Activated B cell treated with CpG ODN at 0.5 μM for 24 hours (primary cell): ENCODE results near the gene SCN9A. TPM values are rescaled to one million over a fixed set of nuclear protein-coding genes. Genes with fewer than 3 reads are reported as not detected.
"Not testable (repeated sequence)": the region's sequence is repeated elsewhere in the genome, so short reads cannot be mapped to it uniquely, and the experiment has no call there.

ENCODE experiments used
- ATAC-seq: fragments of 200-7000 bp; cut with Tn5 transposase; one replicate; pipeline ENCODE4 v1.10.0; 2021; ENCODE audit warnings: low read depth, mild to moderate bottlenecking, moderate library complexity
- CTCF ChIA-PET: fragments of 350-600 bp; sonication (Branson Sonifier 250); formaldehyde crosslinking; loops from one replicate; lab custom pipeline; 2021; ENCODE audit warnings: antibody characterized with exemption; lab: Charles Lee
- POLR2A ChIA-PET: fragments of 350-600 bp; sonication (Branson Sonifier 250); formaldehyde crosslinking; loops from one replicate; lab custom pipeline; 2021; ENCODE audit warnings: antibody characterized with exemption; lab: Charles Lee
- DNase-seq: peaks from one replicate; pipeline ENCODE4 v3.0.0; 2022
- H3K27ac Mint-ChIP-seq: one replicate; pipeline ENCODE4 v1.8.0; 2020; ENCODE audit warnings: mixed read lengths
- H3K27me3 Mint-ChIP-seq: one replicate; pipeline ENCODE4 v1.8.0; 2021; ENCODE audit warnings: mixed read lengths
- H3K36me3 Mint-ChIP-seq: one replicate; pipeline ENCODE4 v1.8.0; 2021; ENCODE audit warnings: low read depth, mixed read lengths
- H3K4me1 Mint-ChIP-seq: one replicate; pipeline ENCODE4 v1.8.0; 2021; ENCODE audit warnings: mixed read lengths
- H3K4me3 Mint-ChIP-seq: one replicate; pipeline ENCODE4 v1.8.0; 2020; ENCODE audit warnings: mild to moderate bottlenecking, mixed read lengths
- H3K9me3 Mint-ChIP-seq: one replicate; pipeline ENCODE4 v1.8.0; 2020; ENCODE audit warnings: mixed read lengths
- CTCF ChIP-seq: fragments of 200-600 bp; IDR thresholded peaks from one replicate; pipeline ENCODE4 v1.8.0; 2022; ENCODE audit warnings: antibody characterized with exemption, mild to moderate bottlenecking
- intact Hi-C: fragments of 100-400 bp; cut with micrococcal nuclease; formaldehyde crosslinking; loops from one replicate; pipeline ENCODE4 v1.15.1; 2024
- total RNA-seq: library from RNA; stranded (reverse); gene quantifications from 2 replicates; pipeline ENCODE4 v1.2.3, GENCODE V29; 2022

The SCN9A gene
- total RNA-seq, 1 donor from 2014 or later = not detected

GRCh38 chr2:166360906-166361305 is 14.8 kb downstream of the SCN9A start:
- ChIA-PET POLR2A (no interaction called here), CTCF (interaction anchor here (0.8 kb wide), 1 partner anchor 9 kb away, joined by 3 read pairs; no protein-coding TSS in a partner anchor)
- Mint-ChIP-seq H3K4me1 (no peaks in the 10 kb centered on the region), H3K4me3 (no peak overlapping the region), H3K27me3 (no peaks in the 10 kb centered on the region), H3K27ac (no peak overlapping the region), H3K36me3 (no peaks in the 10 kb centered on the region), H3K9me3 (no peaks in the 10 kb centered on the region)
- intact Hi-C loops = no loop called here
- DNase-seq (no peak), ATAC-seq (no peak)
- no peak for TF ChIP-seq CTCF

- no peak for TF ChIP-seq CTCF
- H3K27me3 Mint-ChIP-seq = no peaks in the 10 kb centered on the region
- DNase-seq (no peak), ATAC-seq (no peak)
- no peaks in the 10 kb centered on the region for H3K36me3 Mint-ChIP-seq
- ChIA-PET CTCF (no interaction called here), POLR2A (no interaction called here)
- intact Hi-C loops = no loop called here
- H3K9me3 Mint-ChIP-seq = no peaks in the 10 kb centered on the region
- H3K4me1 Mint-ChIP-seq = no peaks in the 10 kb centered on the region
- H3K27ac Mint-ChIP-seq = no peak overlapping the region
- H3K4me3 Mint-ChIP-seq = no peak overlapping the region
Measured at GRCh38 chr2:166360426-166360825, 15.3 kb downstream of the SCN9A start.

- CTCF ChIA-PET, H3K27ac Mint-ChIP-seq, H3K9me3 Mint-ChIP-seq, H3K36me3 Mint-ChIP-seq, H3K27me3 Mint-ChIP-seq, DNase-seq, POLR2A ChIA-PET, intact Hi-C loops, H3K4me3 Mint-ChIP-seq, H3K4me1 Mint-ChIP-seq, ATAC-seq: not testable (repeated sequence)
Measured at GRCh38 chr2:166357950-166358321, 17.8 kb downstream of the SCN9A start.

- H3K27me3 Mint-ChIP-seq = no peaks in the 10 kb centered on the region
- H3K27ac Mint-ChIP-seq = no peak overlapping the region
- intact Hi-C loops = no loop called here
- no peak for DNase-seq
- CTCF ChIA-PET = no interaction called here
- POLR2A ChIA-PET = no interaction called here
- H3K36me3 Mint-ChIP-seq = no peaks in the 10 kb centered on the region
- H3K4me1 Mint-ChIP-seq = no peaks in the 10 kb centered on the region
- H3K4me3 Mint-ChIP-seq = no peak overlapping the region
- H3K9me3 Mint-ChIP-seq = no peaks in the 10 kb centered on the region
- no peak for TF ChIP-seq CTCF
- ATAC-seq = no peak
Measured at GRCh38 chr2:166357068-166357949, 18.4 kb downstream of the SCN9A start.

GRCh38 chr2:166351319-166351718 is 24.4 kb downstream of the SCN9A start:
- Mint-ChIP-seq H3K9me3 (no peaks in the 10 kb centered on the region), H3K27ac (no peak overlapping the region), H3K36me3 (no peaks in the 10 kb centered on the region), H3K27me3 (no peaks in the 10 kb centered on the region), H3K4me3 (no peak overlapping the region), H3K4me1 (no peaks in the 10 kb centered on the region)
- intact Hi-C loops = no loop called here
- no peak for ATAC-seq
- POLR2A ChIA-PET = no interaction called here
- no peak for TF ChIP-seq CTCF
- DNase-seq = no peak
- CTCF ChIA-PET = interaction anchor here (0.9 kb wide), 1 partner anchor 10 kb away, joined by 3 read pairs; no protein-coding TSS in a partner anchor
